HEK293 (cell line): ENCODE measurements around the gene ADAMTS17.

Experiments used
- CTCF ChIA-PET: fragments of 350-600 bp; formaldehyde crosslinking; extraction: SDS; loops from one replicate; lab custom pipeline; 2021; ENCODE audit warnings: antibody characterized with exemption; lab: Yijun Ruan, JAX
- POLR2A ChIA-PET: fragments of 300-600 bp; formaldehyde crosslinking; extraction: SDS; loops from one replicate; lab custom pipeline; 2020; ENCODE audit warnings: antibody characterized with exemption, inconsistent platforms; lab: Yijun Ruan, JAX
- H3K27ac ChIP-seq: fragments of 200-500 bp; sonication (Bioruptor generic); 2 replicates; pipeline ENCODE4 v1.5.1; 2014; ENCODE audit warnings: low read depth, low read length, control low read depth, inconsistent platforms; ENCODE audit errors: extremely low read depth
- H3K36me3 ChIP-seq, 2 experiments: fragments of 200-500 bp in 1 of 2; sonication (Bioruptor generic) in 1 of 2; 1 replicate in 1 of 2; 2 replicates in 1 of 2; pipeline ENCODE4 v1.5.1; 2014 to 2017; ENCODE audit warnings: inconsistent platforms in 2 of 2, low read length in 2 of 2; ENCODE audit not compliant: control insufficient read depth in 2 of 2, insufficient read depth in 1 of 2
- H3K4me1 ChIP-seq: fragments of 200-500 bp; sonication (Bioruptor generic); 2 replicates; pipeline ENCODE4 v1.5.1; 2014; ENCODE audit warnings: mild to moderate bottlenecking, low read length, inconsistent platforms; ENCODE audit not compliant: control insufficient read depth, insufficient read depth
- H3K4me3 ChIP-seq: 2 replicates; pipeline ENCODE4 v1.5.1; 2011; ENCODE audit warnings: low read depth, mild to moderate bottlenecking, control low read depth, low read length, moderate library complexity
- H3K9me3 ChIP-seq: fragments of 200-500 bp; sonication (Bioruptor generic); 2 replicates; pipeline ENCODE4 v1.5.1; 2014; ENCODE audit warnings: low read depth, low read length, inconsistent platforms; ENCODE audit not compliant: control insufficient read depth, insufficient read depth
- FEZF1 ChIP-seq: fragments of 450-650 bp; formaldehyde crosslinking; IDR thresholded peaks from 2 replicates; pipeline ENCODE4 v1.5.1; 2016; ENCODE audit warnings: missing biosample characterization, missing genetic modification characterization
- SP7 ChIP-seq: fragments of 450-650 bp; formaldehyde crosslinking; IDR thresholded peaks from 2 replicates; pipeline ENCODE4 v1.5.1; 2016; ENCODE audit warnings: missing biosample characterization, missing genetic modification characterization
- ZBTB1 ChIP-seq: fragments of 450-650 bp; formaldehyde crosslinking; IDR thresholded peaks from 2 replicates; pipeline ENCODE4 v1.5.1; 2016; ENCODE audit warnings: missing biosample characterization, missing genetic modification characterization
- ZBTB17 ChIP-seq: fragments of 450-650 bp; formaldehyde crosslinking; IDR thresholded peaks from 2 replicates; pipeline ENCODE4 v1.5.1; 2016; ENCODE audit warnings: missing biosample characterization, missing genetic modification characterization
- ZBTB8A ChIP-seq: fragments of 450-650 bp; formaldehyde crosslinking; IDR thresholded peaks from 2 replicates; pipeline ENCODE4 v1.5.1; 2016; ENCODE audit warnings: missing biosample characterization, missing genetic modification characterization
- ZNF132 ChIP-seq: fragments of 450-650 bp; formaldehyde crosslinking; IDR thresholded peaks from 2 replicates; pipeline ENCODE4 v1.5.1; 2017; ENCODE audit warnings: missing biosample characterization, missing genetic modification characterization, borderline replicate concordance
- ZNF138 ChIP-seq: fragments of 450-650 bp; formaldehyde crosslinking; IDR thresholded peaks from 2 replicates; pipeline ENCODE4 v1.5.1; 2016; ENCODE audit warnings: missing biosample characterization, missing genetic modification characterization, borderline replicate concordance
- ZNF2 ChIP-seq: fragments of 450-650 bp; formaldehyde crosslinking; IDR thresholded peaks from 2 replicates; pipeline ENCODE4 v1.5.1; 2016; ENCODE audit warnings: missing biosample characterization, missing genetic modification characterization
- ZNF214 ChIP-seq: fragments of 450-650 bp; formaldehyde crosslinking; IDR thresholded peaks from 2 replicates; pipeline ENCODE4 v1.5.1; 2017; ENCODE audit warnings: missing biosample characterization, mild to moderate bottlenecking, missing genetic modification characterization, borderline replicate concordance
- ZNF426 ChIP-seq: fragments of 450-650 bp; formaldehyde crosslinking; IDR thresholded peaks from 2 replicates; pipeline ENCODE4 v1.5.1; 2017; ENCODE audit warnings: missing biosample characterization, missing genetic modification characterization, mild to moderate bottlenecking, inconsistent platforms, moderate library complexity
- ZNF654 ChIP-seq: fragments of 450-650 bp; formaldehyde crosslinking; IDR thresholded peaks from 2 replicates; pipeline ENCODE4 v1.5.1; 2016; ENCODE audit warnings: low read depth, missing biosample characterization, missing genetic modification characterization
- ZNF707 ChIP-seq: fragments of 450-650 bp; formaldehyde crosslinking; IDR thresholded peaks from 2 replicates; pipeline ENCODE4 v1.5.1; 2016; ENCODE audit warnings: missing biosample characterization, missing genetic modification characterization
- ZNF768 ChIP-seq: fragments of 450-650 bp; formaldehyde crosslinking; IDR thresholded peaks from 2 replicates; pipeline ENCODE4 v1.5.1; 2018; ENCODE audit warnings: missing biosample characterization, mild to moderate bottlenecking, missing genetic modification characterization
- ZNF792 ChIP-seq: fragments of 450-650 bp; formaldehyde crosslinking; IDR thresholded peaks from 2 replicates; pipeline ENCODE4 v1.5.1; 2016; ENCODE audit warnings: missing biosample characterization, missing genetic modification characterization
- TF ChIP-seq, protein P1 (sequence below): fragments of 450-650 bp; formaldehyde crosslinking; optimal IDR thresholded peaks from 2 replicates; pipeline ENCODE3; 2016; ENCODE audit warnings: missing biosample characterization, mild to moderate bottlenecking, missing genetic modification characterization
- TF ChIP-seq, protein P2 (sequence below): fragments of 450-650 bp; formaldehyde crosslinking; IDR thresholded peaks from 2 replicates; pipeline ENCODE4 v1.5.1; 2016; ENCODE audit warnings: missing biosample characterization, missing genetic modification characterization
- TF ChIP-seq, protein P3 (sequence below): fragments of 450-650 bp; formaldehyde crosslinking; IDR thresholded peaks from 2 replicates; pipeline ENCODE4 v1.5.1; 2016; ENCODE audit warnings: missing biosample characterization, missing genetic modification characterization
- TF ChIP-seq, protein P4 (sequence below): fragments of 450-650 bp; formaldehyde crosslinking; IDR thresholded peaks from 2 replicates; pipeline ENCODE4 v1.5.1; 2016; ENCODE audit warnings: missing biosample characterization, missing genetic modification characterization
- TF ChIP-seq, protein P5 (sequence below): fragments of 450-650 bp; formaldehyde crosslinking; IDR thresholded peaks from 2 replicates; pipeline ENCODE4 v1.5.1; 2016; ENCODE audit warnings: missing biosample characterization, missing genetic modification characterization
- TF ChIP-seq, protein P6 (sequence below): fragments of 450-650 bp; formaldehyde crosslinking; IDR thresholded peaks from 2 replicates; pipeline ENCODE4; 2016; ENCODE audit warnings: missing biosample characterization, missing genetic modification characterization
- TF ChIP-seq, protein P7 (sequence below): fragments of 450-650 bp; formaldehyde crosslinking; IDR thresholded peaks from 2 replicates; pipeline ENCODE4 v1.5.1; 2016; ENCODE audit warnings: missing biosample characterization, missing genetic modification characterization

ADAMTS17 gene

DNA sequence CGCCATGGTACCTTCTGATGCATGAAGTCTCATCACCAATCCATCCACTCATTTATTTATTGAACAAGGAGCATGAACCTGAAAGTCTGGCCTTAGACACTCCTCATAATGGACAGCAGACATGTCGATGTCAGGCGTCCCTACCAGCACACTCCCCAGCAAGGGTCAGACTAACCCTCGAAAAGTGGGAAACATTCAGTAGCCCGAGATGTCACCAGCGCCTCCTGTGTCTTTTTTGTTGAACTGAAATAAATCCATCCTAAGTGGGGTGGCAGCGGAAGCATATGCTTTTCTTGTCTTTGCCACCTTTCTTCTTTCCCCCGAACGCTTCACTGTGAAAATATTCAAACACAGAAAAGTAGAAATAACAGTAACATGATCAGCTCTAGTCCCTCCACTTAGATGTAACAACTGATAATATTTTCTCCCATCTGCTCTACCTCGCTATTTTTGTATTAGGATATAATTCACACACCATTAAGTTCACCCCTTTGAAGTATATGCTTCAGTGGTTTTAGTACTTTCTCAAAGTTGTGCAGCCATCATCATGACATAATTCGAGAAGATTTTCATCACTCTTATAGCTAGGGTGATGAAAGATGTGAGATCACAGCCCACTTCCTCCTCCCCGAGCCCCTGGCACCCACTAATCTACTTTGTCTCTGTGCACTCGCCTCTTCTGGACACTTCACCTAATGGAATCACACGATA lies 121.6 kb downstream of the ADAMTS17 start (continued):
- TF ChIP-seq ZBTB17 (tag by site-specific recombination) (peak; percentile 73), SP7 (tag by site-specific recombination) (peak; percentile 77), ZBTB1 (tag by site-specific recombination) (no peak), ZNF707 (tag by site-specific recombination) (no peak)
- TF ChIP-seq, protein P1, sequence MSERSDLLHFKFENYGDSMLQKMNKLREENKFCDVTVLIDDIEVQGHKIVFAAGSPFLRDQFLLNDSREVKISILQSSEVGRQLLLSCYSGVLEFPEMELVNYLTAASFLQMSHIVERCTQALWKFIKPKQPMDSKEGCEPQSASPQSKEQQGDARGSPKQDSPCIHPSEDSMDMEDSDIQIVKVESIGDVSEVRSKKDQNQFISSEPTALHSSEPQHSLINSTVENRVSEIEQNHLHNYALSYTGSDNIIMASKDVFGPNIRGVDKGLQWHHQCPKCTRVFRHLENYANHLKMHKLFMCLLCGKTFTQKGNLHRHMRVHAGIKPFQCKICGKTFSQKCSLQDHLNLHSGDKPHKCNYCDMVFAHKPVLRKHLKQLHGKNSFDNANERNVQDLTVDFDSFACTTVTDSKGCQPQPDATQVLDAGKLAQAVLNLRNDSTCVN, result peak; percentile 19
- TF ChIP-seq, protein P2, sequence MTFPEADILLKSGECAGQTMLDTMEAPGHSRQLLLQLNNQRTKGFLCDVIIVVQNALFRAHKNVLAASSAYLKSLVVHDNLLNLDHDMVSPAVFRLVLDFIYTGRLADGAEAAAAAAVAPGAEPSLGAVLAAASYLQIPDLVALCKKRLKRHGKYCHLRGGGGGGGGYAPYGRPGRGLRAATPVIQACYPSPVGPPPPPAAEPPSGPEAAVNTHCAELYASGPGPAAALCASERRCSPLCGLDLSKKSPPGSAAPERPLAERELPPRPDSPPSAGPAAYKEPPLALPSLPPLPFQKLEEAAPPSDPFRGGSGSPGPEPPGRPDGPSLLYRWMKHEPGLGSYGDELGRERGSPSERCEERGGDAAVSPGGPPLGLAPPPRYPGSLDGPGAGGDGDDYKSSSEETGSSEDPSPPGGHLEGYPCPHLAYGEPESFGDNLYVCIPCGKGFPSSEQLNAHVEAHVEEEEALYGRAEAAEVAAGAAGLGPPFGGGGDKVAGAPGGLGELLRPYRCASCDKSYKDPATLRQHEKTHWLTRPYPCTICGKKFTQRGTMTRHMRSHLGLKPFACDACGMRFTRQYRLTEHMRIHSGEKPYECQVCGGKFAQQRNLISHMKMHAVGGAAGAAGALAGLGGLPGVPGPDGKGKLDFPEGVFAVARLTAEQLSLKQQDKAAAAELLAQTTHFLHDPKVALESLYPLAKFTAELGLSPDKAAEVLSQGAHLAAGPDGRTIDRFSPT, result peak; percentile 47; the same call in 1 of the 2 replicates
- TF ChIP-seq, protein P3, sequence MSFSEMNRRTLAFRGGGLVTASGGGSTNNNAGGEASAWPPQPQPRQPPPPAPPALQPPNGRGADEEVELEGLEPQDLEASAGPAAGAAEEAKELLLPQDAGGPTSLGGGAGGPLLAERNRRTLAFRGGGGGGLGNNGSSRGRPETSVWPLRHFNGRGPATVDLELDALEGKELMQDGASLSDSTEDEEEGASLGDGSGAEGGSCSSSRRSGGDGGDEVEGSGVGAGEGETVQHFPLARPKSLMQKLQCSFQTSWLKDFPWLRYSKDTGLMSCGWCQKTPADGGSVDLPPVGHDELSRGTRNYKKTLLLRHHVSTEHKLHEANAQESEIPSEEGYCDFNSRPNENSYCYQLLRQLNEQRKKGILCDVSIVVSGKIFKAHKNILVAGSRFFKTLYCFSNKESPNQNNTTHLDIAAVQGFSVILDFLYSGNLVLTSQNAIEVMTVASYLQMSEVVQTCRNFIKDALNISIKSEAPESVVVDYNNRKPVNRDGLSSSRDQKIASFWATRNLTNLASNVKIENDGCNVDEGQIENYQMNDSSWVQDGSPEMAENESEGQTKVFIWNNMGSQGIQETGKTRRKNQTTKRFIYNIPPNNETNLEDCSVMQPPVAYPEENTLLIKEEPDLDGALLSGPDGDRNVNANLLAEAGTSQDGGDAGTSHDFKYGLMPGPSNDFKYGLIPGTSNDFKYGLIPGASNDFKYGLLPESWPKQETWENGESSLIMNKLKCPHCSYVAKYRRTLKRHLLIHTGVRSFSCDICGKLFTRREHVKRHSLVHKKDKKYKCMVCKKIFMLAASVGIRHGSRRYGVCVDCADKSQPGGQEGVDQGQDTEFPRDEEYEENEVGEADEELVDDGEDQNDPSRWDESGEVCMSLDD (tag by site-specific recombination), result no peak

DNA sequence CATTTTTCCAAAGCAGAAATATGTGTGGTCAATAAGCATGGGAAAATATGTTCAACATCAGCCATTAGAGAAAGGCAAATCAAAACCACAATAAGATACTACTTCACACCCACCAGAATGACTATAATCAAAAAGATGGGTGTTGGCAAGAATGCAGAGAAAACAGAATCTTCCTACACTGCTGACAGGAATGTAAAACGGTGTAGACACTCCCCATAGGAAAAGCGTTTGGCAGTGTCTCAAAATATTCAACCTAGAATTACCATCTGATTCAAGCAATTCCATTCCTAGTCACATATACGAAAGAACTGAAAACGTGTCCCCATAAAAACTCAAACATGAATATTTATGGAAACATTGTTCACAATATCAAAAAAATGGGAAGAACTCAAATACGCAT lies 123.3 kb downstream of the ADAMTS17 start:
- Histone ChIP-seq H3K27ac (no peak overlapping the region), H3K4me3 (no peak overlapping the region), H3K9me3 (no peaks in the 10 kb centered on the region), H3K36me3 (no peaks in the 10 kb centered on the region), H3K4me1 (peaks cover 2% of the 10 kb centered on the region; the same call in 1 of the 2 replicates)
- TF ChIP-seq, protein P4, sequence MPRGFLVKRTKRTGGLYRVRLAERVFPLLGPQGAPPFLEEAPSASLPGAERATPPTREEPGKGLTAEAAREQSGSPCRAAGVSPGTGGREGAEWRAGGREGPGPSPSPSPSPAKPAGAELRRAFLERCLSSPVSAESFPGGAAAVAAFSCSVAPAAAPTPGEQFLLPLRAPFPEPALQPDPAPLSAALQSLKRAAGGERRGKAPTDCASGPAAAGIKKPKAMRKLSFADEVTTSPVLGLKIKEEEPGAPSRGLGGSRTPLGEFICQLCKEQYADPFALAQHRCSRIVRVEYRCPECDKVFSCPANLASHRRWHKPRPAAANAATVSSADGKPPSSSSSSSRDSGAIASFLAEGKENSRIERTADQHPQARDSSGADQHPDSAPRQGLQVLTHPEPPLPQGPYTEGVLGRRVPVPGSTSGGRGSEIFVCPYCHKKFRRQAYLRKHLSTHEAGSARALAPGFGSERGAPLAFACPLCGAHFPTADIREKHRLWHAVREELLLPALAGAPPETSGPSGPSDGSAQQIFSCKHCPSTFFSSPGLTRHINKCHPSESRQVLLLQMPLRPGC (tag by site-specific recombination), result no peak
- TF ChIP-seq FEZF1 (tag by site-specific recombination) (no peak), ZNF654 (tag by site-specific recombination) (no peak), ZNF768 (tag by site-specific recombination) (no peak), ZBTB8A (tag by site-specific recombination) (no peak), ZNF426 (tag by site-specific recombination) (no peak), ZNF792 (tag by site-specific recombination) (no peak), ZNF138 (tag by site-specific recombination) (no peak), ZNF132 (tag by site-specific recombination) (no peak), ZNF2 (tag by site-specific recombination) (no peak), ZNF214 (tag by site-specific recombination) (no peak)
- TF ChIP-seq, protein P5, sequence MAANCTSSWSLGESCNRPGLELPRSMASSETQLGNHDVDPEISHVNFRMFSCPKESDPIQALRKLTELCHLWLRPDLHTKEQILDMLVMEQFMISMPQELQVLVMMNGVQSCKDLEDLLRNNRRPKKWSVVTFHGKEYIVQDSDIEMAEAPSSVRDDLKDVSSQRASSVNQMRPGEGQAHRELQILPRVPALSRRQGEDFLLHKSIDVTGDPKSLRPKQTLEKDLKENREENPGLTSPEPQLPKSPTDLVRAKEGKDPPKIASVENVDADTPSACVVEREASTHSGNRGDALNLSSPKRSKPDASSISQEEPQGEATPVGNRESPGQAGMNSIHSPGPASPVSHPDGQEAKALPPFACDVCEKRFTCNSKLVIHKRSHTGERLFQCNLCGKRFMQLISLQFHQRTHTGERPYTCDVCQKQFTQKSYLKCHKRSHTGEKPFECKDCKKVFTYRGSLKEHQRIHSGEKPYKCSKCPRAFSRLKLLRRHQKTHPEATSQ, result no peak
- TF ChIP-seq, protein P6, sequence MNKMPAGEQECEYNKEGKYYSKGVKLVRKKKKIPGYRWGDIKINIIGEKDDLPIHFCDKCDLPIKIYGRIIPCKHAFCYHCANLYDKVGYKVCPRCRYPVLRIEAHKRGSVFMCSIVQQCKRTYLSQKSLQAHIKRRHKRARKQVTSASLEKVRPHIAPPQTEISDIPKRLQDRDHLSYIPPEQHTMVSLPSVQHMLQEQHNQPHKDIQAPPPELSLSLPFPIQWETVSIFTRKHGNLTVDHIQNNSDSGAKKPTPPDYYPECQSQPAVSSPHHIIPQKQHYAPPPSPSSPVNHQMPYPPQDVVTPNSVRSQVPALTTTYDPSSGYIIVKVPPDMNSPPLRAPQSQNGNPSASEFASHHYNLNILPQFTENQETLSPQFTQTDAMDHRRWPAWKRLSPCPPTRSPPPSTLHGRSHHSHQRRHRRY (tag by site-specific recombination), result no peak
- TF ChIP-seq, protein P7, sequence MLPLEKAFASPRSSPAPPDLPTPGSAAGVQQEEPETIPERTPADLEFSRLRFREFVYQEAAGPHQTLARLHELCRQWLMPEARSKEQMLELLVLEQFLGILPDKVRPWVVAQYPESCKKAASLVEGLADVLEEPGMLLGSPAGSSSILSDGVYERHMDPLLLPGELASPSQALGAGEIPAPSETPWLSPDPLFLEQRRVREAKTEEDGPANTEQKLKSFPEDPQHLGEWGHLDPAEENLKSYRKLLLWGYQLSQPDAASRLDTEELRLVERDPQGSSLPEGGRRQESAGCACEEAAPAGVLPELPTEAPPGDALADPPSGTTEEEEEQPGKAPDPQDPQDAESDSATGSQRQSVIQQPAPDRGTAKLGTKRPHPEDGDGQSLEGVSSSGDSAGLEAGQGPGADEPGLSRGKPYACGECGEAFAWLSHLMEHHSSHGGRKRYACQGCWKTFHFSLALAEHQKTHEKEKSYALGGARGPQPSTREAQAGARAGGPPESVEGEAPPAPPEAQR, result no peak
- ChIA-PET POLR2A (no interaction called here), CTCF (no interaction called here)
